Measurements from ENCODE around the gene RNASE9.
A peak's percentile ranks its signal among the peaks of the same experiment; 100 is the strongest.

Gene RNASE9

DNA sequence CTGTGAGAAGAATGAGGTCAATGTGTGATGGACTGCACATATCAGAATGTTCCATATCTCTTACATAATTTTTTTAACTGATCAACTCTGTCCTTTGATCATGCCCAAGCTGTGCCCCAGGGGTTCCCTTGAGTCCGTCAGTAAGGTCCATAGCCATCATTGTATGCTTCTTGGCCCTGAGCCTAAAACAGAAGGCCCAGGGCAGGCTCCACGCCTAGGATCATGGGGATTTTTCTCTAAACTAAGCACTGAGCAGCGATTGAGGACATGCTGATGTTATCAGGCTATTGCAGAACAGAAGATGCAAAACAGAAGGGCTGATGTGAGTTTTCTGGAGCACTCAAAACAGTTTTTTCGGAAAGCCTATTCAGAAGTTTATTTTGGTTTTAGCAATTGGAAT is 20.9 kb downstream of the RNASE9 start:
- no peak for TF ChIP-seq EZH2phosphoT487 (IDR thresholded peaks at IDR 0.05; ENCODE audit: borderline replicate concordance)
- TF ChIP-seq, protein P1, sequence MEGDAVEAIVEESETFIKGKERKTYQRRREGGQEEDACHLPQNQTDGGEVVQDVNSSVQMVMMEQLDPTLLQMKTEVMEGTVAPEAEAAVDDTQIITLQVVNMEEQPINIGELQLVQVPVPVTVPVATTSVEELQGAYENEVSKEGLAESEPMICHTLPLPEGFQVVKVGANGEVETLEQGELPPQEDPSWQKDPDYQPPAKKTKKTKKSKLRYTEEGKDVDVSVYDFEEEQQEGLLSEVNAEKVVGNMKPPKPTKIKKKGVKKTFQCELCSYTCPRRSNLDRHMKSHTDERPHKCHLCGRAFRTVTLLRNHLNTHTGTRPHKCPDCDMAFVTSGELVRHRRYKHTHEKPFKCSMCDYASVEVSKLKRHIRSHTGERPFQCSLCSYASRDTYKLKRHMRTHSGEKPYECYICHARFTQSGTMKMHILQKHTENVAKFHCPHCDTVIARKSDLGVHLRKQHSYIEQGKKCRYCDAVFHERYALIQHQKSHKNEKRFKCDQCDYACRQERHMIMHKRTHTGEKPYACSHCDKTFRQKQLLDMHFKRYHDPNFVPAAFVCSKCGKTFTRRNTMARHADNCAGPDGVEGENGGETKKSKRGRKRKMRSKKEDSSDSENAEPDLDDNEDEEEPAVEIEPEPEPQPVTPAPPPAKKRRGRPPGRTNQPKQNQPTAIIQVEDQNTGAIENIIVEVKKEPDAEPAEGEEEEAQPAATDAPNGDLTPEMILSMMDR (conservative IDR thresholded peaks at IDR 0.05; ENCODE audit: low read length) = no peak
- Histone ChIP-seq H3K36me3 (ENCODE audit: insufficient read depth, low read length) (no peaks in the 10 kb centered on the region), H3K4me1 (ENCODE audit: insufficient read depth, low read length, poor library complexity, severe bottlenecking) (peaks cover 3% of the 10 kb centered on the region), H4K20me1 (ENCODE audit: insufficient read depth, low read length, poor library complexity, severe bottlenecking) (no peaks in the 10 kb centered on the region), H3K79me2 (ENCODE audit: insufficient read depth, low read length) (no peaks in the 10 kb centered on the region), H3K4me2 (ENCODE audit: low read depth, low read length, poor library complexity, severe bottlenecking) (no peak overlapping the region), H3K9ac (ENCODE audit: low read depth, low read length, poor library complexity, severe bottlenecking) (no peak overlapping the region), H3F3A (ENCODE audit: low read depth) (no peaks in the 10 kb centered on the region), H3K27me3 (ENCODE audit: insufficient read depth, low read length, poor library complexity, severe bottlenecking) (no peaks in the 10 kb centered on the region), H3K9me3 (ENCODE audit: insufficient read depth, low read depth, low read length) (no peaks in the 10 kb centered on the region), H3K9me2 (replicated peaks; ENCODE audit: low read depth, low read length) (no peaks in the 10 kb centered on the region), H3K4me3 (ENCODE audit: low read length, poor library complexity, severe bottlenecking) (no peak overlapping the region), H2AFZ (ENCODE audit: low read length) (no peak overlapping the region)

DNA sequence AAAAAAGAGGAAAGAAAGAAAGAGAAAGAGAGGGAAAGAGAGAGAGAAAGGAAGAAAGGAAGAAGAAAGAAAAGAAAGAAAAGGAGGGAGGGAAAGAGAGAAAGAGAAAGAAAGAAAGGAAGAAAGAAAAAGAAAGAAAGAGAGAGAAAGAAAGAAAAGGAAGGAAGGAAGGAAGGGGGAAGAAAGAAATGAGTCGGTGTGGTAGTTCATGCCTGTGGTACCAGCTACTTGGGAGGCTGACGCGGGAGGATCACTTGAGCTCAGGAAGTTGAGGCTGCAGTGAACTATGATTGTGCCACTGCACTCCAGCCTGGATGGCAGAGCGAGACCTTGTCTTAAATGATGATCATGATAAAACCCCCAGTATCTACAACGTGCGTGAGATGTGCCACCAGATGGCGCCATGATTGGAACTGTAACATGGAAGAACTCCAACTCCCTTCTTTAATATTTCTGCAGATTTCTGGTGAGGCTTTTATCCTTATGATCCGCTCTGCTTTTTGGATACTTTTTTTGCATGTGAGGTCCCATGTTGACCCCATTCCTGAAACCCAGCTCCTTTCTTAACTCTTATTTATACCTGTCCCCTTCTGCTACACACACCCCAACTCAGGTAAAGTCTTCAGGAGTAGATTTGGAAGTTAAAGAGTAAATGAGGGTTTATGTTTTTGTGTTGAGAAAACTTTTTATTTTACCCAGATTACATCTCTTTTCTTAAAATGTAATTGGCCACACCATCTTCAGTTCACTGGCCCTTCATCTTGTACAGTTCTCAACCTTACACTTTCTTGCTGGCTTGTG is 29.9 kb downstream of the RNASE9 start:
- no peak overlapping the region for H3K4me3 ChIP-seq (ENCODE audit: low read length, poor library complexity, severe bottlenecking)
- H3K79me2 ChIP-seq (ENCODE audit: insufficient read depth, low read length) = no peaks in the 10 kb centered on the region
- H3F3A ChIP-seq (ENCODE audit: low read depth) = no peaks in the 10 kb centered on the region
- H3K36me3 ChIP-seq (ENCODE audit: insufficient read depth, low read length) = no peaks in the 10 kb centered on the region
- TF ChIP-seq, protein P1 (conservative IDR thresholded peaks at IDR 0.05; ENCODE audit: low read length) = peak; percentile 78
- no peak for TF ChIP-seq EZH2phosphoT487 (IDR thresholded peaks at IDR 0.05; ENCODE audit: borderline replicate concordance)
- no peaks in the 10 kb centered on the region for H3K9me2 ChIP-seq (replicated peaks; ENCODE audit: low read depth, low read length)
- H3K27me3 ChIP-seq (ENCODE audit: insufficient read depth, low read length, poor library complexity, severe bottlenecking) = no peaks in the 10 kb centered on the region
- peak overlapping the region; percentile 65 for H2AFZ ChIP-seq (ENCODE audit: low read length)
- no peaks in the 10 kb centered on the region for H4K20me1 ChIP-seq (ENCODE audit: insufficient read depth, low read length, poor library complexity, severe bottlenecking)
- peaks cover 8% of the 10 kb centered on the region for H3K4me1 ChIP-seq (ENCODE audit: insufficient read depth, low read length, poor library complexity, severe bottlenecking)
- no peak overlapping the region for H3K9ac ChIP-seq (ENCODE audit: low read depth, low read length, poor library complexity, severe bottlenecking)
- H3K4me2 ChIP-seq (ENCODE audit: low read depth, low read length, poor library complexity, severe bottlenecking) = peak overlapping the region; percentile 5
- H3K9me3 ChIP-seq (ENCODE audit: insufficient read depth, low read depth, low read length) = no peaks in the 10 kb centered on the region

DNA sequence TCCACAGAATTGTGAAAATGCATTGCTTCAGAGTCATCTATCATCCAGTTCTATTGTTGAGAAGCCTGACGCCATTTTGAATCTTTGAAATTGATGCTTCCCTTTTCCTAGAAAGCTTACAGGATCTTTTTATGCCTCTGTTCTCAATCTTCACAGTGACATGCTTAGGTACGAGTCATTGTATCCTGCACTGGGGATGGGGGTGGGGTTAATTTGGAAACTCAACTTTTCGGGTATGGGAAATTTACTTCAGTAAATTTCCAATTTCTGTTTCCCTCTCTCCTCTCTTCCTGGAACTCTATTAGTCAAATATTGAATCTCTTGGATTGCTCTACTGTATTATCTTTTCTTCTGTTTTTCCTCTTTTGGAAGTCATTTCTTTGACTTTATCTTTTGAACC is 31.0 kb downstream of the RNASE9 start:
- H3K79me2 ChIP-seq (ENCODE audit: insufficient read depth, low read length) = no peaks in the 10 kb centered on the region
- H3K4me3 ChIP-seq (ENCODE audit: low read length, poor library complexity, severe bottlenecking) = no peak overlapping the region
- H3K36me3 ChIP-seq (ENCODE audit: insufficient read depth, low read length) = no peaks in the 10 kb centered on the region
- H3K4me1 ChIP-seq (ENCODE audit: insufficient read depth, low read length, poor library complexity, severe bottlenecking) = peaks cover 4% of the 10 kb centered on the region
- no peak overlapping the region for H3K9ac ChIP-seq (ENCODE audit: low read depth, low read length, poor library complexity, severe bottlenecking)
- no peaks in the 10 kb centered on the region for H3K9me3 ChIP-seq (ENCODE audit: insufficient read depth, low read depth, low read length)
- H2AFZ ChIP-seq (ENCODE audit: low read length) = no peak overlapping the region
- H3K27me3 ChIP-seq (ENCODE audit: insufficient read depth, low read length, poor library complexity, severe bottlenecking) = no peaks in the 10 kb centered on the region
- H3F3A ChIP-seq (ENCODE audit: low read depth) = no peaks in the 10 kb centered on the region
- H3K4me2 ChIP-seq (ENCODE audit: low read depth, low read length, poor library complexity, severe bottlenecking) = no peak overlapping the region
- H3K9me2 ChIP-seq (replicated peaks; ENCODE audit: low read depth, low read length) = no peaks in the 10 kb centered on the region
- TF ChIP-seq, protein P1 (conservative IDR thresholded peaks at IDR 0.05; ENCODE audit: low read length) = no peak
- no peak for TF ChIP-seq EZH2phosphoT487 (IDR thresholded peaks at IDR 0.05; ENCODE audit: borderline replicate concordance)
- no peaks in the 10 kb centered on the region for H4K20me1 ChIP-seq (ENCODE audit: insufficient read depth, low read length, poor library complexity, severe bottlenecking)

Measured in Loucy (cell line).